CD8-positive, alpha-beta memory T cell (primary cell): ENCODE data around the gene UNK. TPM values are rescaled to one million over a fixed set of nuclear protein-coding genes. Genes with fewer than 3 reads are reported as not detected.

Experiments used
- CTCF ChIA-PET: fragments of 350-600 bp; sonication (Branson Sonifier 250); formaldehyde crosslinking; loops from one replicate; lab custom pipeline; 2021; ENCODE audit warnings: antibody characterized with exemption; lab: Charles Lee
- POLR2A ChIA-PET: fragments of 350-600 bp; sonication (Branson Sonifier 250); formaldehyde crosslinking; loops from one replicate; lab custom pipeline; 2021; ENCODE audit warnings: antibody characterized with exemption; lab: Charles Lee
- DNase-seq, 5 donors: peaks; one replicate each; pipeline versions ENCODE4 v3.0.0 to v3.0.0-alpha.2; 2020 to 2022; ENCODE audit warnings: mixed read lengths in 1 of 5
- H3K27ac ChIP-seq: one replicate; pipeline ENCODE4 v1.7.0; 2013; ENCODE audit warnings: low read depth, mild to moderate bottlenecking, low read length, moderate library complexity
- H3K27me3 ChIP-seq: 2 replicates; pipeline ENCODE4 v1.7.0; 2013; ENCODE audit warnings: low read length, mild to moderate bottlenecking; ENCODE audit not compliant: insufficient read depth, poor library complexity, severe bottlenecking
- H3K36me3 ChIP-seq: 2 replicates; pipeline ENCODE4 v1.7.0; 2013; ENCODE audit warnings: mild to moderate bottlenecking, low read length, moderate library complexity; ENCODE audit not compliant: insufficient read depth
- H3K4me1 ChIP-seq: 2 replicates; pipeline ENCODE4 v1.7.0; 2013; ENCODE audit warnings: mild to moderate bottlenecking, low read length, moderate library complexity; ENCODE audit not compliant: insufficient read depth
- H3K4me3 ChIP-seq: 2 replicates; pipeline ENCODE4 v1.7.0; 2013; ENCODE audit warnings: mild to moderate bottlenecking, low read length
- H3K9me3 ChIP-seq: 2 replicates; pipeline ENCODE4 v1.7.0; 2013; ENCODE audit warnings: mild to moderate bottlenecking, low read length
- H3K27ac Mint-ChIP-seq, 8 donors: one replicate each; pipeline ENCODE4 v1.8.0; 2020 to 2021; ENCODE audit warnings: mixed read lengths in 8 of 8, mild to moderate bottlenecking in 6 of 8, inconsistent platforms in 3 of 8, moderate library complexity in 3 of 8
- H3K27me3 Mint-ChIP-seq, 2 donors: one replicate each; pipeline ENCODE4 v1.8.0; 2020 to 2021; ENCODE audit warnings: mixed read lengths in 2 of 2, mild to moderate bottlenecking in 1 of 2, moderate library complexity in 1 of 2
- H3K36me3 Mint-ChIP-seq, 3 donors: one replicate each; pipeline ENCODE4 v1.8.0; 2020 to 2021; ENCODE audit warnings: mixed read lengths in 3 of 3, inconsistent platforms in 1 of 3, mild to moderate bottlenecking in 1 of 3
- H3K4me1 Mint-ChIP-seq, 3 donors: one replicate each; pipeline ENCODE4 v1.8.0; 2020 to 2021; ENCODE audit warnings: mixed read lengths in 3 of 3, inconsistent platforms in 1 of 3, mild to moderate bottlenecking in 1 of 3
- H3K4me3 Mint-ChIP-seq, 7 donors: one replicate each; pipeline ENCODE4 v1.8.0; 2020 to 2021; ENCODE audit warnings: mixed read lengths in 7 of 7, mild to moderate bottlenecking in 6 of 7, moderate library complexity in 4 of 7, inconsistent platforms in 2 of 7
- H3K9me3 Mint-ChIP-seq, 5 donors: one replicate each; pipeline ENCODE4 v1.8.0; 2020 to 2022; ENCODE audit warnings: mixed read lengths in 5 of 5, mild to moderate bottlenecking in 3 of 5, moderate library complexity in 2 of 5, inconsistent platforms in 1 of 5
- polyA plus RNA-seq: library from polyadenylated mRNA; unstranded; fragments of 300-500 nt; fragmentation: Illumina TruSeq; gene quantifications from one replicate; pipeline ENCODE4 v1.2.3, GENCODE V29; 2021
- total RNA-seq, 2 experiments: library from RNA; stranded (reverse); gene quantifications; one replicate each; pipeline ENCODE4 v1.2.3, GENCODE V29; 2021

UNK gene
- total and polyA plus RNA-seq, 3 experiments from 2014 or later, result 24.4 to 32.8 (median 29.3) TPM

DNA sequence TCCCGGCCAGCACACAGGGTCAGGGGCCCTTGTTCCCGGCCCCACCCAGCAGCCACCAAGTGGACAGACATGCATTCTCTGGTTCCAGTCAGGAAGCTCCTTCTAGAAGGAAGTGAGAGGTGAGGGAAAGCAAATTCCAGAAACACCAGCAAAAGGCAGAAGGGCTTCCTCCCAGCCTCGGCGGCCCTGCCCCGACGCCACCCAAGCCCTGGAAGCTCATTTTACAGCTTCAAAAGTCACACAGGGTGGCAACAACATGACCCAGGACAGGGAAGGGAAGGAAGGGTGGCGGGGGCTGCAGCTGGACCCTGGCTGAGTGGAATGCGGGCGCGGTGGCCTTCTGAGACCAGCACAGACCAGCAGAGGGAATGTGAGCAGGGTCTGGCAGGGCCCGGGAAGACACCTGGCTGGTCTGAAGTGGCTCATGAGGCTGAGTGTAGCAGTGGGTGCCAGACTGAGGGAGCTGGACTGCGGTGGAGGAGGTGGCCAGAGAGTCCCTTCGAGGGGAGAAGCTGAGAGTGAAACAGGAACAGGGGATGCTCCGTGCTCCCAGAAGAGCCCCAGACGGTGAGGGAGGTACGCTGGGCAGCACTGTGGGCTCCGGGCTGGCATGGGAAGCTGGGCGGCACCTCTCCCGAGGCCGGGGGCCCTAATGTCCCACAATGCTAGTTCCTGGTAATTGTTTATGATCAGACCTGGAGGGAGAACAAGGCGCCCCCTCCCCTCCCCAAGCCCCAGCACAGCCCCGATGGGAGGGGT lies 61.5 kb downstream of the UNK start:
- peaks cover 37% of the 10 kb centered on the region for H3K36me3 ChIP-seq
- H3K4me3 ChIP-seq, result no peak overlapping the region

GRCh38 chr17:75846692-75847613 lies 62.3 kb downstream of the UNK start:
- Mint-ChIP-seq H3K36me3 (peaks cover 3 to 74% (median 9%) of the 10 kb centered on the region in 3 donors), H3K27ac (peak overlapping the region in 3 of 8 donors; percentile 9 to 78 (median 50))
- POLR2A ChIA-PET, result interaction anchor here (0.6 to 4.9 kb wide), 3 partner anchors 8 to 82 kb away, joined by 3 to 61 read pairs (median 5); partner anchors contain the start of genes GALK1 and WBP2

More for the DNA sequence above, 61.5 kb downstream of the UNK start:
- Mint-ChIP-seq H3K9me3 (no peaks in the 10 kb centered on the region), H3K27ac (peak overlapping the region in 7 of 8 donors; percentile 14 to 78 (median 57)), H3K27me3 (no peaks in the 10 kb centered on the region), H3K36me3 (peaks cover 3 to 70% (median 6%) of the 10 kb centered on the region in 3 donors), H3K4me1 (peaks cover 16 to 36% (median 17%) of the 10 kb centered on the region in 3 donors), H3K4me3 (peak overlapping the region in 6 of 7 donors; percentile 19 to 84 (median 44))
- Histone ChIP-seq H3K27ac (peak overlapping the region; percentile 89), H3K4me1 (peaks cover 36% of the 10 kb centered on the region), H3K9me3 (no peaks in the 10 kb centered on the region), H3K27me3 (no peaks in the 10 kb centered on the region)
- no peak for DNase-seq
- POLR2A ChIA-PET, result interaction anchor here (1.4 to 4.9 kb wide), 3 partner anchors 9 to 68 kb away, joined by 3 to 61 read pairs (median 9); partner anchors contain the start of genes TRIM65 and WBP2
- CTCF ChIA-PET, result interaction anchor here (0.6 to 5.6 kb wide), 16 partner anchors 8 to 157 kb away, joined by 3 to 38 read pairs (median 6); partner anchors contain the start of genes GALK1, TRIM65 and WBP2

DNA sequence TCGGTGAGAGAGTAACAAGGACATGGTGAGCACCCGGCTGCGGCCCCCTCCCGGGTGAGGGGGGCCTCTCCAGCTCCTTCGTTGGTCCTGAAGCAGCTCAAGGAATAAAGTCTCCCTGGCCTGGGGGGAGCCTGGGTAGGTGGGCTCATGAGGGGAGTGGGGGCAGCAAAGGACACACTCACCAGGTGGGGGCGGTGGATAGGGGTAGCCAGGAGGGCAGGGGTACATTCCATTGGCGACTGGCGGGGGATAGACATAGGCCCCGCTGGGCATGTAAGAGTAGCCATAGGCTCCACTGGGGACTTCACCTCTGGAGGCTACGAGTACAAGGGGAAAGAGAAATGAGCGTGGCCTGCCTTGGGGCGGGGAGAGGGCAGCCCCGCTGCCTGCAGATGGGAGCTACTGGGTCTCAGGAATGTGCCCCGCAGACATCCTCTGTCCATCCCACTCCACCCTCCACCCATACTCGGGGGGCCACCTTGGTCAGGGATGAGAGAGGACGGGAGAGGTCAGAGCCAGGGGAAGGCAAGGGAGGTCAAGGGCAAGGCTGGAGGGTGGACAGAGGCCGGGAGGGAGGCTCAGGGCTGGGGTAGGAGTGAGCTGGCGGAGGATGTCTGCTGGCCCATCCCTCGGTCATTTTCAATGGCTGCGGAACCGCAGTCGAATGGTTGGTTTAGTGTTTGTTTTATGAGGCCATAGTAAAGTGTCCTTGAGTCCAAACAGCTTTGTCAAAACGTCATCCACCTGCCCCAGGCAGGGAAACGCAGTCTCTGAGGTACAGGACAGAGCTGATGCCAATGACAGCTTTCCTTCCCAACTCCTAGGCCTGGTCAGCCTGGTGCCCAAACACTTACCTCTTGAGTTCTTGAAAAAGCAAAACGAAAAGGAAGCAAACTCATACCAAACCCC lies 63.3 kb downstream of the UNK start:
- no peaks in the 10 kb centered on the region for H3K9me3 ChIP-seq
- Mint-ChIP-seq H3K36me3 (peaks cover 3 to 76% (median 9%) of the 10 kb centered on the region in 3 donors), H3K4me3 (peak overlapping the region in 2 of 7 donors; percentile 51 to 84), H3K9me3 (no peaks in the 10 kb centered on the region), H3K27ac (peak overlapping the region; percentile 56 to 95 (median 86)), H3K4me1 (peaks cover 15 to 34% (median 17%) of the 10 kb centered on the region in 3 donors), H3K27me3 (no peaks in the 10 kb centered on the region)
- ChIA-PET POLR2A (interaction anchor here (0.6 to 1.2 kb wide), 8 partner anchors 9 to 94 kb away, joined by 3 to 7 read pairs (median 3); partner anchors contain the start of gene GALK1), CTCF (interaction anchor here (0.7 to 5.6 kb wide), 22 partner anchors 7 to 94 kb away, joined by 3 to 38 read pairs (median 4); partner anchors contain the start of genes GALK1, TRIM65 and WBP2)
- no peak for DNase-seq
- H3K4me1 ChIP-seq, result peaks cover 26% of the 10 kb centered on the region
- no peak overlapping the region for H3K27ac ChIP-seq
- H3K27me3 ChIP-seq, result no peaks in the 10 kb centered on the region
- H3K4me3 ChIP-seq, result no peak overlapping the region
- H3K36me3 ChIP-seq, result peaks cover 37% of the 10 kb centered on the region

More at GRCh38 chr17:75846692-75847613, 62.3 kb downstream of the UNK start:
- H3K4me1 ChIP-seq, result peaks cover 35% of the 10 kb centered on the region
- peaks cover 42% of the 10 kb centered on the region for H3K36me3 ChIP-seq
- H3K4me3 Mint-ChIP-seq, result peak overlapping the region in 1 of 7 donors; percentile 50
- H3K4me3 ChIP-seq, result no peak overlapping the region
- no peak overlapping the region for H3K27ac ChIP-seq
- H3K4me1 Mint-ChIP-seq, result peaks cover 16 to 35% (median 16%) of the 10 kb centered on the region in 3 donors
- no peaks in the 10 kb centered on the region for H3K27me3 Mint-ChIP-seq
- no peak for DNase-seq
- H3K9me3 ChIP-seq, result no peaks in the 10 kb centered on the region
- no peaks in the 10 kb centered on the region for H3K9me3 Mint-ChIP-seq
- CTCF ChIA-PET, result interaction anchor here (0.6 to 5.6 kb wide), 16 partner anchors 8 to 93 kb away, joined by 3 to 38 read pairs (median 8); partner anchors contain the start of genes GALK1, TRIM65 and WBP2
- H3K27me3 ChIP-seq, result no peaks in the 10 kb centered on the region

GRCh38 chr17:75848523-75849278 lies 64.1 kb downstream of the UNK start:
- H3K27me3 ChIP-seq, result no peaks in the 10 kb centered on the region
- POLR2A ChIA-PET, result interaction anchor here (0.6 to 1.2 kb wide), 6 partner anchors 13 to 133 kb away, joined by 3 to 6 read pairs (median 3); a partner anchor contains a TSS
- H3K36me3 ChIP-seq, result peaks cover 37% of the 10 kb centered on the region
- peaks cover 3 to 74% (median 9%) of the 10 kb centered on the region in 3 donors for H3K36me3 Mint-ChIP-seq
- H3K4me3 ChIP-seq, result no peak overlapping the region
- peak overlapping the region; percentile 56 to 95 (median 86) for H3K27ac Mint-ChIP-seq
- CTCF ChIA-PET, result interaction anchor here (0.7 to 4.6 kb wide), 20 partner anchors 7 to 95 kb away, joined by 3 to 31 read pairs (median 4); partner anchors contain the start of genes GALK1 and TRIM65
- peaks cover 17 to 38% (median 21%) of the 10 kb centered on the region in 3 donors for H3K4me1 Mint-ChIP-seq
- no peaks in the 10 kb centered on the region for H3K9me3 Mint-ChIP-seq
- H3K4me3 Mint-ChIP-seq, result peak overlapping the region in 2 of 7 donors; percentile 51 to 84
- H3K4me1 ChIP-seq, result peaks cover 31% of the 10 kb centered on the region
- H3K27me3 Mint-ChIP-seq, result no peaks in the 10 kb centered on the region
- no peak overlapping the region for H3K27ac ChIP-seq
- H3K9me3 ChIP-seq, result no peaks in the 10 kb centered on the region
- peak; percentile 65 to 84 (median 72) for DNase-seq

GRCh38 chr17:75849279-75849646 lies 64.7 kb downstream of the UNK start:
- peak overlapping the region in 2 of 8 donors; percentile 17 to 27 for H3K27ac Mint-ChIP-seq
- H3K27me3 ChIP-seq, result no peaks in the 10 kb centered on the region
- CTCF ChIA-PET, result interaction anchor here (0.8 to 4.6 kb wide), 8 partner anchors 12 to 96 kb away, joined by 3 to 31 read pairs (median 6); partner anchors contain the start of genes GALK1 and TRIM65
- H3K27me3 Mint-ChIP-seq, result no peaks in the 10 kb centered on the region
- H3K4me3 ChIP-seq, result no peak overlapping the region
- H3K9me3 ChIP-seq, result no peaks in the 10 kb centered on the region
- H3K4me1 ChIP-seq, result peaks cover 33% of the 10 kb centered on the region
- H3K36me3 Mint-ChIP-seq, result peaks cover 3 to 74% (median 9%) of the 10 kb centered on the region in 3 donors
- H3K4me1 Mint-ChIP-seq, result peaks cover 18 to 39% (median 21%) of the 10 kb centered on the region in 3 donors
- no peak overlapping the region for H3K4me3 Mint-ChIP-seq
- no peak for DNase-seq
- H3K9me3 Mint-ChIP-seq, result no peaks in the 10 kb centered on the region
- peaks cover 37% of the 10 kb centered on the region for H3K36me3 ChIP-seq
- H3K27ac ChIP-seq, result no peak overlapping the region
- POLR2A ChIA-PET, result interaction anchor here (0.5 to 0.8 kb wide), 3 partner anchors 67 to 132 kb away, joined by 3 to 6 read pairs (median 3); no protein-coding TSS in a partner anchor

GRCh38 chr17:75849724-75850123 lies 65.1 kb downstream of the UNK start:
- Histone ChIP-seq H3K9me3 (no peaks in the 10 kb centered on the region), H3K27me3 (no peaks in the 10 kb centered on the region), H3K4me1 (peaks cover 35% of the 10 kb centered on the region), H3K27ac (no peak overlapping the region), H3K36me3 (peaks cover 37% of the 10 kb centered on the region), H3K4me3 (no peak overlapping the region)
- DNase-seq, result no peak
- Mint-ChIP-seq H3K27me3 (no peaks in the 10 kb centered on the region), H3K36me3 (peaks cover 3 to 77% (median 9%) of the 10 kb centered on the region in 3 donors), H3K9me3 (no peaks in the 10 kb centered on the region), H3K27ac (peak overlapping the region in 3 of 8 donors; percentile 27 to 63 (median 58)), H3K4me1 (peaks cover 19 to 39% (median 21%) of the 10 kb centered on the region in 3 donors), H3K4me3 (peak overlapping the region in 1 of 7 donors; percentile 13)
- POLR2A ChIA-PET, result interaction anchor here (0.5 to 0.8 kb wide), 3 partner anchors 68 to 132 kb away, joined by 3 to 6 read pairs (median 3); no protein-coding TSS in a partner anchor
- CTCF ChIA-PET, result interaction anchor here (1.3 to 4.6 kb wide), 5 partner anchors 12 to 96 kb away, joined by 3 to 31 read pairs (median 19); partner anchors contain the start of genes GALK1 and TRIM65
